ENCODE results near the gene MRPL20.
"Not testable (repeated sequence)": the region's sequence is repeated elsewhere in the genome, so short reads cannot be mapped to it uniquely, and the experiment has no call there.

MRPL20 gene

DNA sequence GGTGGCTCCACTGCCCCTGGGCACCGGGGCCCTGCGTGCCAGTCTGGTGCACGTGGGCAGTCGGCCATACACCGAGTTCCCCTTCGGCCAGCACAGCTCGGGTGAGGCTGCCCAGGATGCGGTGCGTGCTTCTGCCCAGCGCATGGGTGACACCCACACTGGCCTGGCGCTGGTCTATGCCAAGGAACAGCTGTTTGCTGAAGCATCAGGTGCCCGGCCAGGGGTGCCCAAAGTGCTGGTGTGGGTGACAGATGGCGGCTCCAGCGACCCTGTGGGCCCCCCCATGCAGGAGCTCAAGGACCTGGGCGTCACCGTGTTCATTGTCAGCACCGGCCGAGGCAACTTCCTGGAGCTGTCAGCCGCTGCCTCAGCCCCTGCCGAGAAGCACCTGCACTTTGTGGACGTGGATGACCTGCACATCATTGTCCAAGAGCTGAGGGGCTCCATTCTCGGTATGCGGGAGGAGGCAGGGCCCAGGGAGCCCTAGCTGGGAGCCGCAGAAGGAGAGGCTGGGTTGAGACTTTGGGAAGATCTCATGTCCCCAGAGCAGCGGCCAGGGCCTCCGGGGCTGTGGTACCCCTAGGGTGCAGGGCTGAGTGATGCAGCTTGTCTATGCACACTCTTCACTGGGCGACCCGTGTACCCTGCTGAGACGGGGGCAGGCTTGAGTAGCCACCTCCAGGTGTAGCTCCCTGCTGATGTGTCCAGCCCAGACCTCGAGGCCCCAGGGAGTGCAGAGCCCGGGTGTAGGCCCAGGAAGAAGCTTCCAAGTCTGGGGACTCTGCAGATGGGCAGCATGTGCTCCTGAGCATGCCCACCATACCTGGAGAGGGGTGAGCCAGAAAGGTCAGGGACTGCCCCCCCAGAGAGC, 30.2 kb upstream of the MRPL20 start:
- DNase-seq: no peak

DNA sequence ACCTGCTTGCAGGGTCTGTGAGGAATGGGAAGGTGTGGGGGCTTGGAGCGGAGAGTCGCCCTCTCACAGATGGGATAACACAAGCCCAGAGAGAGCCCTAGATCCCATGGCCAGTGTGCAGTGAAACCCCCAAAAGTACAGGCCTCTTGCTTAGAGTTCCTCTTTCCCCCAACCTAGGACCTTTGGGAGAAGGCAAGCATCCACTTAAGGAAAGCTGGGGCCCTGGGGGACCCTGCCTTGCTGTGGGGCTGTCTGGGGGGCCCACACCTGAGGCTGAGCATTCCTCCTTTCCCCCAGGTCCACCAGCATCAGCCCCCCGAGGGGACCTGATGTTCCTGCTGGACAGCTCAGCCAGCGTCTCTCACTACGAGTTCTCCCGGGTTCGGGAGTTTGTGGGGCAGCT, 29.5 kb upstream of the MRPL20 start:
- DNase-seq: no peak

DNA sequence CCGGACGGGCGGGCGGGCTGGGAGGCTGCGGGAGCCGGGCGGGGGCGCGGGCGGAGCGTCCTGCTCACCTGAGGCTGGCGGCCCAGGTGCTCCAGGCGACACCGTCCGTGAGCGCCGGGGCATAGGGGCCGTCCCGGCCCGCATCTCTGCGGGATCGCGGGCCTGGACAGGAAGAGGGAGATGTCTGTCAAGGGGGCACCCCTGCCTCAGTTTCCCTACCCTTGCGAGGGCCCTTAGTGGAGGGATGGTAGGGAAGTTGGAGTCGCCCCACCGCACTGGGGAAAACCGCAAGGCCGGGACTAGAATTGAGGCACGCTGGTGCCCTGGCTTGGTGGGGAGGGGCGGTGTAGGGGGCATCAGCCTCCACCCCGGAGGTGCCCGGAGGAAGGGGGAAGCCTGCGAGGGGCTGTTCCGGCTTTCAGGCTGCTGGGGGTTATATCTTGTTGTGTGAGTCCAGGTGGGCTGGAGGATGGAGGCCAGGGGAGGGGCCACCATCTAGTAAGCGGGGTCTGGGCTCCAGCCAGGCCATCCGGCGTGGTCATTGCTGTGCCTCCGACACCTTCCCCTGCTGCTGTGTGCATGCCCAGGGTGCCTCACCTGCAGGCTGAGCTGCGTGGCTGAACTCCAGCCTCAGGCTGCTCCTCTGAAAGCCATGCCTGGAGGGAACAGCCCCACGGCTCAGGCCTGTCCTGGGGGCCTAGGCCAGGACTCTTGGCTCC, 29.0 kb upstream of the MRPL20 start:
- DNase-seq: no peak

DNA sequence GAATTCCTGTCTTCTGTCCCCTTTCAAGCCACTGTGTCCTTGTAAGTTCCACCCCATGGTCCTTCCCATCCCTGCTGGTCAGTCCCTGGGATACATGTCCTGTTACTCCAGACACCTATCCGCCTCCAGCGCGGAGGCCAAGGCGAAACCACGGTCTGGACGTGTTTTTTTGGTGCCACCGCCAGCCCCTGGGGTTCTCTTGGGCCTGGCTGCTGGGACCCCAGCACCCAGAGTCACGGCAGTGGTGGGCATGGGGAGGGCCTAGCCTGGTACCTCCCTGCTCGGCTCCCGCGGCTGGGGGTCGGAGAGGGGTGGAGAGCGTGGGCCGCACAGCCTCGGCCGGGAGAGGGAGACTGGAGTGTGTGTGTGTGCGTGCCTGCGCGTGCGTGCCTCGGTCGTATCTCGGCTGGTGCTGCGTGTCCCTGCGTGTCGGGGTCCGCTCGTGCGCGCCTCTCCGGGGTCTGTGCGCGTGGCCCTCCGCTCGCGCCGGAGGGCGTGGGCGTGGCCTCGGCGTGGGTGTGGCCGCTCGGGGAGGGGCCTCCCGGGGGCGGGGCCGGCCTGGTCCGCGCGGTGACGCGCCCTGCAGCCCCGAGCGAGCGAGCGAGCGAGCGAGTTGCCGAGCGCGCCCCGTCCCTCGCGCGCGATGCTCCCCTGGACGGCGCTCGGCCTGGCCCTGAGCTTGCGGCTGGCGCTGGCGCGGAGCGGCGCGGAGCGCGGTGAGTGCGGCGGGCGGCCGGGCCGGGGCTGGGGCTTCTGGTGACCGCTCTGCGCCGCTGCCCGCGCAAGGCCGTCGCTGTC, 28.2 kb upstream of the MRPL20 start, which contains the start of gene VWA1:
TSS of gene VWA1 (plus strand) at position 585 of the 798 bp plus-strand sequence. CDS start at position 644, 59 bp downstream.
- DNase-seq: peak; percentile 70

DNA sequence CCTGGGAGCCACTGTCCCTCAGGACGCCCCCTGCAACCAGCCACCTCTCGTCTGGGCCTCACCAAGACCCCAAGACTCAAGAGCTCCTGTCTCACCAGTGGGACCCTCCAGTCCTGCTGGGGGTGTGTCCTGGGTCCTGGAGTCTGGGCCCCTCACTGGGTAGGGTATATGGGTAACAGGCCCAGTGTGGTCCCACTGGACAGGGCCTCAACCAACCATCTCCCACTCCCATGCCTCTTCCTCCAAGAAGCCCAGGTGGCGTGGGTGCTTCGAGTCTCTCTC, 27.7 kb upstream of the MRPL20 start:
- no peak for DNase-seq

DNA sequence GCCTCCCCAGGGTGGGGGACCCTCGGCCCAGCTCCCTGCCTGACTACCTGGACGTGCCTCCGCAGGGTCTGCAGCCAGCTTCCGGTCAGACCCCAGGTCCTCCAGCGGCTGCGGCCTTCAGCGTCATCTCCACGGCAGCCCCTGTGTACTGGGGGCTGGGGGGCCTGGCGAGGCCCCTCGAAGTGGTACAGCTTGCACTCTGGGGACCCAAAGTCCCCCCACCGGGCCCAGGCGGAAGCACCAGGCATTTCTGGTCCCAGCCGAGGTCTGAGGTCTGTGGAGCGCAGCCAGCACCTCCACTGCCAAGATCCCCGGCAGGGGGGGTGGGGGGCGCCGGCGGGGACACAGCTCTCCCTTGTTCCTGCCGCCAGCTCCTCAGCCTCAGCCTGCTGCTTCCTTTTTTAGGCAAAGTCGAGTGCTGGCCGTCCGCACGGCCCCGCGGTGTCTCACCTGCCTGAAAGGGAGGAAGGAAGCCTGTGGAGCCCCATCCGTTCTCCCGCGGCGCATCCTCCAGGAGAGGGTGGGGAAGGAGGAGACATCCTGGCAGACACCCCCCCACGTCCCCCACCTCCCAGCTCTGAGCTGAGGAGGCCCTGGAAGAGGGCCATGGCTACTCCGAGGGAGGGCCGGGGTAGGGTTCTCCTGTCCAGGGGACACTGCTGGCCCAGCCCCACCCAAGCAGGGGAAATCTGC, 27.2 kb upstream of the MRPL20 start:
- DNase-seq: no peak

DNA sequence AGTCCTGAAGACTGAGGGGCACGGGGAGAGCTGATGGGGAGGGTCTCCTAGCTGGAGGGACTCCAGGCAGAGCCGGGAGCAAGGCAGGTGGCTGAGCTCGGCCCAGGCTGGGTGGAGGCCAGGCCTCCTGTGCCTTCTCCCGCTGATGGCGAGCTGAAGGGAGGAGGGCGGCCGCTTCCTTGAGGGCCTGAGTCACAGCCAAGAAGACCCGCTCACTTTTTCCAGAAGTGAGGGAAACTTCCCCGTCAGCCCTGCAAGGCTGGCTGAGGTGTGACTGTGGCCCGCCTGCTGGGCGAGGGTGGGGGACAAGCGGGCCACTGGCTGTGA, 26.7 kb upstream of the MRPL20 start:
- DNase-seq: peak; percentile 66

DNA sequence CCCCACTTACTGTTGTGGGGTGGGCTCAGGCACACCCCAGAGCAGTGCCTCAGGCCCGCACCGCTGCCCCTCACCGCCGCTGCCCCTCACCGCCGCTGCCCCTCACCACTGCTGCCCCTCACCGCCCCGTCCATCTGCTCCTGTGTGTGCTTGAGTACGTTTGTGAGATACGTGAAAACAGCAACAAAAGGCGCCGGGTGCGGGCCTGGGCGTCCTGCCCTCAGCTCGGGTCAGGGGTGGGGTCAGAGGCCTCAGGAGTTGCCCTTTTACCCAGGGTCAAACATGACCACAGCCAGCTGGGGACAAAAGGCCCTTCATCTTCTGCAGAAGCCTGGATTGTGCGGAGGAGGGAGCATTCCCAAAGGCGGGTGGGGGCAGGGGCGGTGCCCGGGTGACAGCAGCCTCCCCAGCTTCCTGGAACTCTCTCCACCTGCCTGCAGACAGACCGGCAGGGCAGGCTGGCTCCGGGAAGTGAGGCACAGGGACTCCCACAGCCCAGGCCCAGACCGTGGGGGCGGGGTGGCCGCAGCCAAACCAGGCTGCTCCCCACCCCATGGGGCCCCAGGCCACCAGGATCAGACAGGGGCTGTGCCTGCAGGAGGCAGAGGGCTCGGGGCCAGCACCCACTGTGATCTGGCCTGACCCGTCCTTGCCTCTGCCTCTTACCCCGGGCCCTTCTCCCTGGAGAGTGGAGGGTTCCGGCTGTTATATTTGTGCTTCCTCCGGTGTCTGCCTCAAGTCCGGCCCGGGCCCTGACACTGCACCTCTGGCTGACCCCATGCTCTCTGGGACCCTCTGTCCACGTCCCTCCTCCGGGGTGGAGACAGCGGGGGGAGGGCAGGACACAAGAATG, 26.1 kb upstream of the MRPL20 start:
- no peak for DNase-seq

DNA sequence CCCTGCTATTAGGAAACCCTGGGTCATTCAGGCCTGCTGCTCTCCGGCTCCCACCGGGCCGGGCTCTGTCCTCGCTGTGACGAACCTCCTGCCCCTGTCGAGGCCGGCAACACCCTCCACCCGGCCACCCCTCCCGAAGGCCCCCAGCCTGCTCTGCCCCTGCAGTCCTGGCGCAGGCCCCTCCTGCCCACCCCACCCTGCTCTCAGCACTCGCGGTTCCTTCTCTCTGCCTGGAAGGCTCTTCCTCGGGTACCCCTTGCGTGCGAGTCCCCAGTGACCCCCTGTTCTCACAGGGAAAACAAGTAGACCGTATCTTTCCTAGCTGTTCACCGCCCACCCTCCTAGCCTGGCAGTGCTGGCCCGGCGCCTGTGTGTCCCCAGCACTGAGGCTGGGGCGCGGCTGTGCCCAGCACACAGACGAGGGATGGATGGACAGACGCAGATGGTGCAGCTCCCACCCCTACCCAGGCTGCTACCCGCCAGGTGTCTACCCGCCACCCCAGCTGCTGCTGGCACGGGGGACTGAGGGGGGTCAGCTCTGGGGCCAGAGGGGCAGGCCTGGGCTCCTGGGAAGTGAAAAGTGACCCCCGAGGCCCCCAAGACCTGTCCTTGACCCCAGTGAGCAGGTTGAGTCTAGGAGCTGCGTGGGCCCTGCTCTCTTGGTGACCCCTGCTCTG, 25.3 kb upstream of the MRPL20 start:
- DNase-seq: no peak

DNA sequence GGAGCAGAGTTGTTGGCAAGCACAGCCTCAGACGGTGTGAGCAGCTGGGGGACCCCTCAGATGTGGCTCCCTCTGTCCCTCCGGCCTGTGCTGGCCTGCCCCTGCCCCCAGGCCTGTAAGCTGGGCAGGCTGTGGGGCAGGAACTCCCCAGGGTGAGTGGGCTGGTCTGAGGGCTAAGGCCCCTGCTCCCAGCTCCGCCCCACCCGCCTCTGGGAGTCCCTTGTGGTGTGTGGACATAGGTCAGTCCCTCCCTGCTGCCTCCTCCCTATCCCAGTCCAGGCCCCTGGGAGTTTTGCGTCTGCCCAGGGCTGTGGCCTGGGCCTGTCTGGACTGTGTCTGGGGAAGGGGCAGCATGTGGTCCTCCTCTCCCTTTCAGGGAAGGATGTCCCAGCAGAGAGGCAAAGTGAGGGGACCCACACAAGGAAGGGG, 24.8 kb upstream of the MRPL20 start:
- DNase-seq: no peak

DNA sequence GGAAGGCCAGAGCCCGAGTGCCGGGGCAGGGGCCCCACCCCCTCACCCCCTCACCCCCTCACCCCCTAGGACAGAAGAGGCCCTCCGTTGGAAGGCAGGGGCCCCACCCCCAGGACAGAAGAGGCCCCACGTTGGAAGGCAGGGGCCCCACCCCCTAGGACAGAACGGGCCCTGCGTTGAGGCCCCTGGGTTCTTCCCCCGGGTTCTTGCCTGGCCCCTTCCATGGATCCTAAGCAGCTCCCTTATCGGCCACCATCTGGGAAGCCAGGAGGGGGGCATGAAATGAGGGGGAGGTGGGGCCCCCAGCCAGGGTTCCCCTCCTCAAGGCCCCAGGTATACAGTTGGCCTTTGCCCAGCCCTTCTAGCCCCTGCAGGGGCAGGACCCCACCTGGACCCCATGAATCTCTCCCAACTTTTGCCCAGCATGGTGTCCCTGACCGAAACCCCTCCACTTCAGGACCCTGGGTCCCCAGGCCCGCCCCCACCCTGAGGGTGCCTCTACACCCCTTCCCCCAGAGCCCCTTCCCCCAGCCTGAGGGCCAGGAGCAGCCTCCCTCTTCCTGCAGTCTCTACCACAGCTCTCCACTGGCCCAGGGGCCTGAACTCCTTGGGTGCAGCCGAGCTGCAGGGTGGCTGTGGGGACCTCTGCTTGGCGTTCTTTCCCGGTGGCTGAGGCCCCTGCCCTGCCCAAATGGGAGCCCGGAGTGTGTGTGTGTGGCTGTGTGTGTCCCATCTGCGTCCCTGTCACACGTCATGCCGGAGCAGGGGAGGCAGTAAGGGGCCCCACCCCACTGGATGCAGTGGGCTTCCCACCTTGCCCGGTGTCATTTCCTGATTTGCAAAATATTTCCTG, 24.1 kb upstream of the MRPL20 start:
- no peak for DNase-seq

DNA sequence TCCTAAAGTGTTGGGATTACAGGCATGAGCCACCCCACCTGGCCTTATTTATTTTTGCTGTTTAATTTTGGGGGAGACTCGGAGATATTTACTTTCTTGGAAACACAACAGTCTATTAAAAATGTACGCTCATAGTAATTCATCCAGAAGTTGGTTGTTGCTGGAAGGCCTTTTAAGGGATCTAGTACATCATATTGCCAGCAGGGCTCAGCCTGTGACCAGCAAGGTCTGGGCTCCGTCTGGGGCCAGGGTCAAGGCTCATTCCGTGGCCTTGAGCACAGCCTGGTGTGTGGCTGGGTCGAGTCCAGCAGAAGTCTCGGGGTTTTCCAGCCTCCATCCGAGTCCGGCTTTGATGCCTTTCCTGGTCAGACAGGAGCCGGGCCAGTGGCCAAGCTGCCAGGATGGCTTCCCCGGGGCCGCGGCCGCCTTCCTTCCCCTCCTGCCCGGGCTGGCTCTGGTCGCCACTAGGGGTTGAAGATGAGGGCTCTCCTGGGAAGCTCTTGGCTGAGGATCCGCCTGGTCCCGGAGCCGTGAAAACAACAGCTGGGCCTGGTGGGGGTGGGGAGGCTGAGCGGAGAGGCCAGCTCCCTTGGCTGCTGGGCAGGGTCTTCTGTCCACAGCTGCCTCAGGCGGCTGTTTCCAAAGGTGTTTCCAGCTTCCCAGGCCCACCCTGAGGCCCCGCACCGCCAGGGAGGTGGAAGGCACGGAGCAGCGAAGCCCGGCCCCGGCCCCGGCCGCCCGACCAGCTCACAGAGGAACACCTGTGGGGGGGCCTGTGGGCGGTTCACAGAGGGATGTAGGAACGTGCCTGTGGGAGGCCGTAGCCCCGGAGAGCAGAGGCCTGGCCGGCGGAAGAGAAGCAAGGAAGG, 23.3 kb upstream of the MRPL20 start:
- peak; percentile 45 for DNase-seq

DNA sequence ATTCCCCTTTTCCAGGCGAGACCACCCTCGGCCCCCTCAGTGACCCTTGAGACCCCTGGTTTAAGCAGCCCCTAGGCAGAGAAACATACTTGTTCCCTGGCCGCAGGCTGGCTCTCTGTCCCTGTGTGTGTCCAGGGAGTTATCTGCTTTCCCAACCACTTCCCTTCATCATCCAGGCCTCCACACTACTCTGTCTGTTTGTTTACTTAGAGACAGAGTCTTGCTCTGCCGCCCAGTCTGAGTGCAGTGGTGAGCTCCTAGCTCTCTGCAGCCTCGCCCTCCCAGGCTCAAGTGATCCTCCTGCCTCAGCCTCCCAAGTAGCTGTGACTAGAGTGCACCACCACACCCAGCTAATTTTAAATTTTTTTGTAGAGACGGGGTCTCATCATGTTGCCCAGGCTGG, 22.6 kb upstream of the MRPL20 start:
- DNase-seq: no peak

DNA sequence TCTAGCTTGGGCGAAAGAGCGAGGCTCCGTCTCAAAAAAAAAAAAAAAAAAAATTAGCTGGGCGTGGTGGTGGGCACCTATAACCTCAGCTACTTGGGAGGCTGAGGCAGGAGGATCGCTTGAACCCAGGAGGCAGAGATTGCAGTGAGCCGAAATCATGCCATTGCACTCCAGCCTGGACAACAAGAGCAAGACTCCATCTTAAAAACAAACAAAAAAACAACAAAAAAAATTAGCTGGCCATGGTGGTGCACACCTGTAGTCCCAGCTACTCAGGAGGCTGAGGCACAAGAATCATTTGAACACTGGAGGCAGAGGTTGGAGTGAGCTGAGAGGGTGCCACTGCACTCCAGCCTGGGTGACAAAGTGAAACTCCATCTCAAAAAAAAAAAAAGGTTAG, 21.9 kb upstream of the MRPL20 start:
- DNase-seq: not testable (repeated sequence)

DNA sequence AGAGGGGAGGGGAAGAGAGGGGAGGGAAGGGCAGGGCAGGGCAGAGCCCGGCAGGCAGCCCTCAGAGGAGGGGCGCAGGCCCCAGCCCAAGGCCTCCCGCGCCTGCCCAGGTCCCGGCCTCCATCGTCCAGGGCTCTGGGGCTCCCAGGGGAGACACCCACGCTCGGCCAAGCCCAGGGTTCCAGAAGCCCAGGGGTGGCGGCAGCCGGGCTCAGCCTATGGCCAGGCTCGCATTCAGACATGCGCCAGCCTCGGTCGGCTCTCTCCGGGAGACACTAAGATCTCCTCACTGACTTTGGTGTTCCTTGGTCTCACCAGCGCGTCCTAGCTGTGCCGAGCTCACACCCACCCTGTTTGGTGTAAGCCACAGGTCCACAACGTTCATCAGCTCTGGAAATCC, 21.1 kb upstream of the MRPL20 start:
- no peak for DNase-seq

DNA sequence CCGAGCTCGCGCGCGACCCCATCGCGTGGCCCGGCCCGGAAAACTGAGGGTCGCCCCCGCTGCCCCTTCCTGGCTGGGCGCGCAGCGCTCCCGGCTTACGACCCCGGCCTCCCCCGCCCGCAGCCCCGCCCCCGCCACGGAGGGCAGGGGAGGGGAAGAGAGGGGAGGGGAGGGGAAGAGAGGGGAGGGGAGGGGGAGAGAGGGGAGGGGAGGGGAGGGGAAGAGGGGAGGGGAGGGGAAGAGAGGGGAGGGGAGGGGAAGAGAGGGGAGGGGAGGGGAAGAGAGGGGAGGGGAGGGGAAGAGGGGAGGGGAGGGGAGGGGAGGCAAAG, 20.7 kb upstream of the MRPL20 start:
- no peak for DNase-seq

DNA sequence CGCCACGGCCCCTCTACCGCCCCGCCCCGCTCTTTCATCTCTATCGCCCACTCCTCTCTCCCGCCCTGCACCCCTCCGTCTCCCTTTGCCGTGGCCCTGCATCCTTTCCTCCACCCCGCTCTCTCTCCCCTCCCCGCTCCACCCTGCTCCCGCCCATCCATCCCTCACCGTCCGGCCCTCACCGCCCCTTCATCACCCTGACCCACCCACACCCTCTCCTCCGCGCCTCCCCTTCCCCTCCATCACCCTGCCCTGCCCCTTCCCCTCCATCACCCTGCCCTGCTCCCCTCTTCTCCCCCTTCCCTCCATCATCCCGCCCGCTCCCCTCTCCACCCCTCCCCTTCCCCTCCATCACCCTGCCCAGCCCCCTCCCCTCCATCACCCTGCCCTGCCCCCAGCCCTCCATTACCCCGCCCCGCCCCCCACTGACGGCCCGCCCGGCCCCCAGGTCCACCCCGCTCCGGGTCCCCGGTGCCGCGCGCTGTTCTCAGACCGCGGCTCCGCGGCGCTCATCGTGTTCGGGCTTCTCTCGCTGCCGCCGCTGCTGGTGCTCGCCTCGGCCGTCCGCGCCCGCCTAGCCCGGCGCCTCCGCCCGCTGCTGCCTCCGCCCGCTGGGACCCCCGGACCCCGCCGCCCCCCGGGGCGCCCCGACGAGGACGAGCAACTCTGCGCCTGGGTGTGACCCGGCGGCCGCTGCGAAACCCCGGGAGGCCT, 20.2 kb upstream of the MRPL20 start:
- DNase-seq: no peak

DNA sequence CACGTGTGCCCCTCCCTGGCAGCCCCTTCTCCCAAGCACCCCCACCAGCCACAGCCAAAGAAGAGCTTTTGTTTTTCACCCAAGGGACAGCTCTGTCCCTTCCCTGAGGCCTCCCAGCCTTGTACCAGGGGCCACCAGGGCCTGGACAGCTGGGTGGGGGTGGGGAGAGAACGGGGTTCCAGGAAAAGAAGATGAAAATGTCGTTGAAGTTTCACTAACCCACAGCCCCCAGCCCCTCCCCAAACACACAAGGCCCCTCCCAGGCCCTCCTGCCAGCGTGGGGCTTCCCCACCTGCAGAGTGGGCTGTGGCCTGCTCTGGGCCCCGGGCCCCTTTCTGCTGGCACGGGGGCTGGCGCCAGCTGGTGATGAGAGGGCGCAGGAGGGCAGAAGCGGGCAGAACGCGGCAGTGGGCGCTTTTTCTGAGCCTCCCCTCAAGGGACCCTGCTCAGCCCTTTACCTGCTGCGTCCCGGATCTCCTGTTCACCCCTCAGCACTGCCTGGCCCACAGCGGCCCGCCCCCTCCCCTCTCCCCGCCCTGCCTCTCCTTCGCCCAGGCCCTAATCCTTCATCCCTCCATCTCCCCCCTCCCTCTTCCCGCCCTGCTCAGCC, 19.5 kb upstream of the MRPL20 start:
- DNase-seq: no peak

All from fibroblast of skin of right quadriceps (primary cell).